HepG2 (cell line): ENCODE results near the gene SULT1E1. TPM values are rescaled to one million over a fixed set of nuclear protein-coding genes. Genes with fewer than 3 reads are reported as not detected.
A peak's percentile ranks its signal among the peaks of the same experiment; 100 is the strongest.

Experiments
- AHDC1 ChIP-seq: sonication (generic); formaldehyde crosslinking; IDR thresholded peaks from 2 replicates; pipeline ENCODE4 v1.5.1; 2020; ENCODE audit warnings: mild to moderate bottlenecking, missing genetic modification reagents, borderline replicate concordance
- CREBL2 ChIP-seq: sonication (generic); formaldehyde crosslinking; IDR thresholded peaks from 2 replicates; pipeline ENCODE4 v1.8.1; 2023; ENCODE audit warnings: missing genetic modification reagents, mild to moderate bottlenecking, borderline replicate concordance
- EP300 ChIP-seq, 3 experiments: sonication (generic) in 1 of 3; formaldehyde crosslinking in 1 of 3; IDR thresholded peaks; 2 replicates each; pipeline versions ENCODE4 v1.5.1 to v1.6.1; 2011 to 2020; ENCODE audit warnings: low read depth in 2 of 3, low read length in 2 of 3, borderline replicate concordance in 1 of 3, improper control_type of control experiment in 1 of 3, mild to moderate bottlenecking in 1 of 3, missing genetic modification reagents in 1 of 3, moderate library complexity in 1 of 3
- HINFP ChIP-seq: sonication (generic); formaldehyde crosslinking; IDR thresholded peaks from 2 replicates; pipeline ENCODE4 v1.4.0; 2020; ENCODE audit warnings: low read depth, mild to moderate bottlenecking, missing genetic modification reagents
- KDM6A ChIP-seq: IDR thresholded peaks from 2 replicates; pipeline ENCODE4 v1.6.1; 2016; ENCODE audit warnings: low read depth
- KIAA2018 ChIP-seq: sonication (generic); formaldehyde crosslinking; IDR thresholded peaks from 2 replicates; pipeline ENCODE4 v1.5.0; 2020; ENCODE audit warnings: mild to moderate bottlenecking, missing genetic modification reagents, borderline replicate concordance
- KLF15 ChIP-seq: sonication (generic); formaldehyde crosslinking; IDR thresholded peaks from 2 replicates; pipeline ENCODE4 v1.8.1; 2023; ENCODE audit warnings: borderline replicate concordance, mild to moderate bottlenecking, inconsistent platforms, missing genetic modification reagents, mixed read lengths
- NFRKB ChIP-seq: fragments of 450-650 bp; IDR thresholded peaks from 2 replicates; pipeline ENCODE4 v1.6.1; 2017
- SOX5 ChIP-seq: IDR thresholded peaks from 2 replicates; pipeline ENCODE4 v1.6.1; 2016; ENCODE audit warnings: borderline replicate concordance
- ZFP37 ChIP-seq: sonication (generic); formaldehyde crosslinking; IDR thresholded peaks from 2 replicates; pipeline ENCODE4 v1.4.0; 2020; ENCODE audit warnings: missing genetic modification reagents, borderline replicate concordance
- ZNF644 ChIP-seq: IDR thresholded peaks from 2 replicates; pipeline ENCODE4 v1.6.1; 2016; ENCODE audit warnings: low read depth
- ZNF713 ChIP-seq: sonication (generic); formaldehyde crosslinking; IDR thresholded peaks from 2 replicates; pipeline ENCODE4 v1.4.0; 2020; ENCODE audit warnings: mild to moderate bottlenecking, missing genetic modification reagents
- ZNF891 ChIP-seq: sonication (generic); formaldehyde crosslinking; IDR thresholded peaks from 2 replicates; pipeline ENCODE4 v1.5.0; 2020; ENCODE audit warnings: mild to moderate bottlenecking, missing genetic modification reagents
- ZSCAN20 ChIP-seq: sonication (generic); formaldehyde crosslinking; IDR thresholded peaks from 2 replicates; pipeline ENCODE4 v1.4.0; 2020; ENCODE audit warnings: missing genetic modification reagents, mild to moderate bottlenecking, borderline replicate concordance
- polyA plus RNA-seq, 8 experiments: library from polyadenylated mRNA; depleted of rRNA in 3 of 8; stranded (reverse) in 7 of 8; unstranded in 1 of 8; fragments of >200 nt; fragmentation: Illumina TruSeq in 4 of 8; extraction: Trizol in 4 of 8; gene quantifications; 2 replicates each; pipeline versions ENCODE4 v1.2.1 to v1.2.3, GENCODE V29; 2011 to 2016; ENCODE audit warnings: low read depth in 4 of 8, missing spikeins in 1 of 8, mixed read lengths in 1 of 8; ENCODE audit not compliant: insufficient read depth in 1 of 8
- total RNA-seq, 5 experiments: library from RNA; depleted of rRNA; stranded (reverse); fragments of >200 nt; fragmentation: Illumina TruSeq; extraction: Trizol; gene quantifications; 2 replicates each; pipeline ENCODE4 v1.2.3, GENCODE V29; 2016; ENCODE audit warnings: low read depth in 1 of 5

SULT1E1 gene
- total and polyA plus RNA-seq, 2 of the 13 experiments (the other 11 are each of a cell fraction or from before 2014, with no cell fraction given), result 1.7 to 3.9 TPM

GRCh38 chr4:69876071-69876470 lies 16.1 kb upstream of the SULT1E1 start (continued):
- TF ChIP-seq HINFP (no peak), ZSCAN20 (CRISPR knock-in tag) (no peak), NFRKB (no peak), KLF15 (CRISPR knock-in tag) (no peak), ZFP37 (CRISPR knock-in tag) (no peak), KIAA2018 (CRISPR knock-in tag) (no peak), AHDC1 (CRISPR knock-in tag) (peak; percentile 30; the same call in 1 of the 2 replicates), CREBL2 (CRISPR knock-in tag) (no peak), ZNF891 (CRISPR knock-in tag) (no peak), EP300 (IDR thresholded peaks at IDR 0.05; ENCODE audit: low read depth in 2 of 2, low read length in 2 of 2) (peak in 1 of 2 experiments; percentile 38; a peak in 1 of 4 replicates), EP300 (CRISPR knock-in tag; IDR thresholded peaks at IDR 0.05; ENCODE audit: borderline replicate concordance) (no peak), KDM6A (CRISPR knock-in tag) (no peak), SOX5 (CRISPR knock-in tag) (no peak), ZNF713 (CRISPR knock-in tag) (no peak), ZNF644 (peak; percentile 77)
